Nephron (organoid): ENCODE measurements around the gene TLR2.

Source experiments
- H3K27ac Mint-ChIP-seq, 3 experiments: 2 replicates each; pipeline ENCODE4 v1.8.0; 2020; ENCODE audit warnings: mixed read lengths in 3 of 3, mild to moderate bottlenecking in 2 of 3, moderate library complexity in 1 of 3
- H3K27me3 Mint-ChIP-seq: 2 replicates; pipeline ENCODE4 v1.8.0; 2021; ENCODE audit warnings: low read depth, mild to moderate bottlenecking, moderate library complexity, mixed read lengths
- H3K36me3 Mint-ChIP-seq: 2 replicates; pipeline ENCODE4 v1.8.0; 2020; ENCODE audit warnings: low read depth, mixed read lengths
- H3K4me1 Mint-ChIP-seq: 2 replicates; pipeline ENCODE4 v1.8.0; 2020; ENCODE audit warnings: mixed read lengths
- H3K4me3 Mint-ChIP-seq, 3 experiments: 2 replicates each; pipeline ENCODE4 v1.8.0; 2020; ENCODE audit warnings: mild to moderate bottlenecking in 3 of 3, mixed read lengths in 3 of 3, moderate library complexity in 2 of 3
- H3K9me3 Mint-ChIP-seq: 2 replicates; pipeline ENCODE4 v1.8.0; 2020; ENCODE audit warnings: mixed read lengths
- CTCF ChIP-seq, 3 experiments: fragments of 200-600 bp; sonication (generic); IDR thresholded peaks; one replicate each; pipeline ENCODE4 v1.5.0; 2021; ENCODE audit warnings: antibody characterized with exemption in 3 of 3; ENCODE audit not compliant: unreplicated experiment in 3 of 3

TLR2 gene

GRCh38 chr4:153741541-153741940 lies 57.5 kb downstream of the TLR2 start:
- H3K27me3 Mint-ChIP-seq: no peaks in the 10 kb centered on the region
- H3K9me3 Mint-ChIP-seq: peaks cover 12% of the 10 kb centered on the region
- no peak for TF ChIP-seq CTCF (IDR thresholded peaks at IDR 0.05; ENCODE audit: unreplicated experiment in 3 of 3)
- peaks cover 46% of the 10 kb centered on the region for H3K36me3 Mint-ChIP-seq
- H3K4me1 Mint-ChIP-seq: no peaks in the 10 kb centered on the region
- no peak overlapping the region for H3K4me3 Mint-ChIP-seq
- no peak overlapping the region for H3K27ac Mint-ChIP-seq

DNA sequence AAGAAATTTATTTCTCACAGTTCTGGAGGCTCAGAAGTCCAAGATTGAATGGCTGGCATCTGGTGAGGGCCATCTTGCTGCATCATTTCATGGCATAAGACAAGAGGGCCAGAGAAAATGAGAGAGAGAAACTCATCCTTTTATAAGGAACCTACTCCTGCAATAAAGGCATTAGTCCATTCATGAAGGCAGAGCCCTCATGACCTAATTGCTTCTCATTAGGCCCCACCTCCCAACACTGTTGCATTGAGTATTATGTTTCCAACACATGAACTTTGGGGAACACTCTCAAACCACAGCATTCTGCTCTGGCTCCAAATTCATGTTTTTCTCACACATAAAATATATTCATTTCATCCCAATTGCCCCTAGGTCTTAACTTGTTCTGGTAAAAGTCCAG lies 61.6 kb downstream of the TLR2 start:
- Mint-ChIP-seq H3K9me3 (peaks cover under 1% of the 10 kb centered on the region), H3K4me1 (no peaks in the 10 kb centered on the region), H3K4me3 (no peak overlapping the region), H3K27me3 (no peaks in the 10 kb centered on the region), H3K27ac (no peak overlapping the region), H3K36me3 (peaks cover 30% of the 10 kb centered on the region)
- TF ChIP-seq CTCF (IDR thresholded peaks at IDR 0.05; ENCODE audit: unreplicated experiment in 3 of 3): no peak

DNA sequence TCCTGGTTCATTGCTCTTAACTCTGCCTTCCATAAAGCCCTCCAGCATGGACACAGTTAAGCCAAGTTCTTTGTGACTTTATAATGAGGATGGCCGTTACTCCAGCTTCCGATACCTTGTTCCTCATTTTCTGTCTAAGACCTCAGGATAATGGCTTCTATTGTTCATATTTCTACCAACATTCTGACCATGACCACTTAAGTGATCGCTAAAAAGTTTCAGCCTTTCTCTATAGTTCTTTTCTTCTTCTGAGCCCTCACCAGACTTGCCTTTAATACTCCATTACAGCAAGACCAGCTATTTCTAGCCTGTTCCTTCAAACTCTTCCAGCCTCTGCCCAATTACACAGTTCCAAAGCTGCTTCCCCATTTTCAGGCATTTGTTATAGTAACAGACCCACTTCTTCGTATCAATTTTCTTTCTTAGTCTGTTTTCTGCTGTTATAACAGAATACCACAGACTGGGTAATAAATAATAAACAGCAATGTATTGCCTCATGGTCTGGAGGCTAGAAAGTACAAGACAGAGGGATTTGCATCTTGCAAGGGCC lies 63.4 kb downstream of the TLR2 start:
- Mint-ChIP-seq H3K9me3 (no peaks in the 10 kb centered on the region), H3K4me1 (no peaks in the 10 kb centered on the region), H3K36me3 (peaks cover 21% of the 10 kb centered on the region), H3K4me3 (no peak overlapping the region), H3K27me3 (no peaks in the 10 kb centered on the region), H3K27ac (no peak overlapping the region)
- no peak for TF ChIP-seq CTCF (IDR thresholded peaks at IDR 0.05; ENCODE audit: unreplicated experiment in 3 of 3)

DNA sequence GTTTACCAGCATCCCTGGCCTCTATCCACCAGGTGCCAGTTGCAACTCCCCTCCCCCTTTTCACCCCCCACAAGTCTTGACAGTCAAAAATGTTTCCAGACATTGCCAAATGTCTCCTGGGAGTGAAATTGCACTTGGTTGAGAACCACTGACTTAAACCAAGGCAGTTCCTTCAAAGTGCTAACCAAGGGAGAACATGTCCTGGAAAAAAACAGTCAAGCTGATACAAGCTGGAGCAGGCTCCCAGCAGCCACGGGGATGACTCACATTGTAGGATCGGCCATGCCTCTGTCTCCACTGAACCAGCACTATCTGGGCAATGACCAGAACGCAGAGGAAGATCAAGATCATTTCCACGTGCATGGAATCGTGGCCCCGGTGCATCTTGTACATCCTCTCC lies 64.3 kb downstream of the TLR2 start:
- Mint-ChIP-seq H3K36me3 (peaks cover 22% of the 10 kb centered on the region), H3K9me3 (no peaks in the 10 kb centered on the region), H3K27me3 (no peaks in the 10 kb centered on the region), H3K4me1 (no peaks in the 10 kb centered on the region), H3K4me3 (no peak overlapping the region), H3K27ac (no peak overlapping the region)
- TF ChIP-seq CTCF (IDR thresholded peaks at IDR 0.05; ENCODE audit: unreplicated experiment in 3 of 3): no peak

DNA sequence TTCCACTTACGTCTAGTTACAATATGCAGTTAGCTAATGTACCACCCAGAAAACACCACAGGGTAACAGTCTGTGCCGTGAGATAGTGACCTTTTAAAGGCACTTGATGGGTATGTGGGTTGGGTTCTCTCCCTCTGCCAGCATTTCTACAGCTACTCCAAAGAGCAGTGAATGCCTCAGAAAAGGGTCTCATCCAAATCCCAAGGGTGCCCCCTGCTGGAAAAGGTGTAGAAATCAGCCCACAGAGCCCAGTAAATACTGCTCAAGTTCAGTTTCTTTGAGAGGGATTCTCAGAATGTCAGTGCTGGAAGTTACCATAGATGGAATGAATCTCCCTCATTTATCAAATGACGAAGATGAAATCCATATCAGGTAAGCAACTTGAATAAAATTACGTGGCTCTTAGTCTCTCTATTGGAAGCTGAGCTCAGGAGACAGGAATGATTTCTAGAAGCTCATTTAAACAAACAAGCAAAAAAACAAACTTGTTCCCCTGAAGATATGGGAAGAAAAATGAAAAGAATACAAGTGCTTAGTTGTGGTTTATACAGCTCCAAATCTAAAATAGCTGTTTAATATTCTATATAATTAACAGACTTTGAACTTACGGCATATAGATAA lies 66.2 kb downstream of the TLR2 start:
- Mint-ChIP-seq H3K36me3 (peaks cover 27% of the 10 kb centered on the region), H3K27me3 (no peaks in the 10 kb centered on the region), H3K9me3 (no peaks in the 10 kb centered on the region), H3K4me3 (no peak overlapping the region), H3K27ac (no peak overlapping the region), H3K4me1 (no peaks in the 10 kb centered on the region)
- peak; percentile 60 to 68 (median 64) for TF ChIP-seq CTCF (IDR thresholded peaks at IDR 0.05; ENCODE audit: unreplicated experiment in 3 of 3)

DNA sequence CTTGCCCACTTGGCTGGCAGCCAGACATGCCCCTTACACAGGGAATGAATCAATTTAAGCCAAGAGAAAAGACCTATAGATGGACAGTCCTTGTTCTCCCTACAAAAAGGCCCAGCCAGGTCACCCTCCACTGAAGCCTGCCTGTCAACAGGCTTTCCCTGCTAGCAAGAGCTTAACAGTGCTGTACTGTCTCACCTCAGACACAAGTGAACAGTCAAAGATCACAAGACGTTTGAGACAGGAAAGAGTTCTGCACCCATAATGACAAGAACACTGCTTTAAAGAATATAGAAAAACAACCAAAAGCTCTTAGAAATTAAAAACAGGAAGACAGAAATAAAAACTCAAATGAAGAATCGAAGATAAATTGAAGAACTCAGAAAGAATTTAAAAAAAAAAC lies 71.1 kb downstream of the TLR2 start:
- Mint-ChIP-seq H3K9me3 (peaks cover 4% of the 10 kb centered on the region), H3K27me3 (peaks cover 22% of the 10 kb centered on the region), H3K4me1 (peaks cover 4% of the 10 kb centered on the region), H3K36me3 (peaks cover 30% of the 10 kb centered on the region), H3K27ac (no peak overlapping the region), H3K4me3 (no peak overlapping the region)
- TF ChIP-seq CTCF (IDR thresholded peaks at IDR 0.05; ENCODE audit: unreplicated experiment in 3 of 3): no peak
